GM12874 (cell line): ENCODE measurements around the gene HIRA.

Experiments
- TF ChIP-seq, protein P1 (sequence below): IDR thresholded peaks from 2 replicates; pipeline ENCODE4 v1.5.1; 2011; ENCODE audit warnings: low read depth, mild to moderate bottlenecking, control low read depth, low read length, moderate library complexity; ENCODE audit not compliant: insufficient read depth

HIRA gene

DNA sequence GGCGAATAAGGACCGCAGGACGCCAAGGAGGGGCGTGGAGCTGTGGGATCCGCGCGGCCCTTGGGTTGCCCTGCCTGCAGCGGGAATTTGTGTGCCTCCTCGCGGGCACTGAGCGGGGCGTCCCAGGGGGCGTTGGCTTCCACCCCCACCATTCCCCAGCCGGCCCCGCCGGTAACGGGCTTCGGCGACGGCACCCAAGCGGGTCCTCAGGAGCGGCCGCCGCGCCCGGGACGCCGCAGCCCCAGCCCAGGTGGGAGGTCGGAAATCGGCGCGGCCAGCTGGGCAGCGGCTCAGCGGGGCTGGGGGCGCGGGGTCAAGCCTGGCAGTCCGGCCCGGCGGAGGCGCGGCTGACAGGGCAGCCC is 140.3 kb downstream of the HIRA start:
- TF ChIP-seq, protein P1, sequence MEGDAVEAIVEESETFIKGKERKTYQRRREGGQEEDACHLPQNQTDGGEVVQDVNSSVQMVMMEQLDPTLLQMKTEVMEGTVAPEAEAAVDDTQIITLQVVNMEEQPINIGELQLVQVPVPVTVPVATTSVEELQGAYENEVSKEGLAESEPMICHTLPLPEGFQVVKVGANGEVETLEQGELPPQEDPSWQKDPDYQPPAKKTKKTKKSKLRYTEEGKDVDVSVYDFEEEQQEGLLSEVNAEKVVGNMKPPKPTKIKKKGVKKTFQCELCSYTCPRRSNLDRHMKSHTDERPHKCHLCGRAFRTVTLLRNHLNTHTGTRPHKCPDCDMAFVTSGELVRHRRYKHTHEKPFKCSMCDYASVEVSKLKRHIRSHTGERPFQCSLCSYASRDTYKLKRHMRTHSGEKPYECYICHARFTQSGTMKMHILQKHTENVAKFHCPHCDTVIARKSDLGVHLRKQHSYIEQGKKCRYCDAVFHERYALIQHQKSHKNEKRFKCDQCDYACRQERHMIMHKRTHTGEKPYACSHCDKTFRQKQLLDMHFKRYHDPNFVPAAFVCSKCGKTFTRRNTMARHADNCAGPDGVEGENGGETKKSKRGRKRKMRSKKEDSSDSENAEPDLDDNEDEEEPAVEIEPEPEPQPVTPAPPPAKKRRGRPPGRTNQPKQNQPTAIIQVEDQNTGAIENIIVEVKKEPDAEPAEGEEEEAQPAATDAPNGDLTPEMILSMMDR = no peak

DNA sequence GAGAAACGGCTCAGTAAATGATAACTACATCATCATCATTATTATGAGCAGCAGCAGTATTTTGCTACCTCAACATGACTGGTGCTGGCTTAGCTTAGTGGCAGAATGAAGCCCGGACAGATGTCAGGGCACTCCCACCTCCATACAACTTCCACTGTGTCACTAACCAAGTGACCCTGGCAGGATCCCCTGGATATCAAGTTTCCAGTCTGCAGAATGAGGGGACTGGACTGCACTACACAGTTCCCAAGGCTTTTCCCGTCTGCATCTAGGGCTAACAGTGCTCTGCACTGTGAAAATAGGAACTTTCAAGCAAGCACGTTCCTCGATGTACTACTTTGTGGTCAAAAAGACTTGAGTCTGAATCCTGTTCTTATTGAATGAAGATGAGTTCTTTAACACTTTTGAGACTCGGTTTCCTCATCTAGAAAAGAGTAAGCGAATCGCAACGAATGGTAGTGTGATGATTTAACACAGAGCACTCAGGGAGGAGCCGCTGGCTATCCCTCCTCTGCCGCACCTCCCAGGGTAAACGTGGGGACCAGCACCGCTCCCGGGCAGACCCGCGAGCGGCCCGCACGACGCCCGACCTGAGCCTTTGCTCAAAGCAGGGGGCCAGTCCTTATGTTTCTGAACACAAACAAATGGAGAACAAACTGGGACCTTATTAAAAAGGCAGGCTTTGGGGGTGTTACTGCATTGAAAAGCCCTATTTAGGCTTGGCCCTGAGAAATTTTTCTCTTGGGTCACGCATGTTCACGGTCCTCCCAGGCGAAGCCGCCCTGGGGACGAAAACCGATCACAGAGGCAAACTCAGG is 140.9 kb downstream of the HIRA start:
- TF ChIP-seq, protein P1 = no peak

DNA sequence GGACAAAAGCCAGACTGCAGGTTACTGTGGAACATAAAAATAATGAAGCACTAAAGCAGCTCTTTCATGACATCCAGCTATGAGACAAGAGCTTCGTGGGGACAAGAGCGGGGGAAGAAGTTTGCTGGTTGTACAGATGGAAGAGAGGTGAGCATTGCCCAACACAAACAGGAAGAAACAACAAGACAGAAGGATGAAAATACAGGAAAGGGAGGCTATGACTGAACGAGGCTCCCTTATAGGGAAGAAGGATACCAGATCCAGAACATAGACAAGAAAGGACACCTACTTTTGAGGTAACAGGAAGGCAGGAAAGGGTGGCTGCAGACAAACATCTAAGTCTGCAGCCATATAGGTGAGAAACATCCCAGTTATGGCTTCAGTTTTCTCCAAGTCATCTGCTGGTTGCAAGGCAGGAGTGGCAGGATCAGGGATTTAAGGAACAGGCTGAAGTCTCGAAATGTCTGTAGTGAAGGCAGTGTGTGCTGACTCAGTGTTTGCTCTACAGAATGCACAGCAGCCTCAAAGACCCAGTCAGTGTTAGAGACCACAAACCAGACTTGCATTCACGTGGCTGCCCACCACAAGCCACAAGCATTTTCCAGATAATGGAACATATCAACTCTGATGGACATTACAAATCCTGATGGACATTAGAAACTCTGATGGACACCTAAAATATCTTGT is 141.9 kb downstream of the HIRA start:
- TF ChIP-seq, protein P1 = no peak

DNA sequence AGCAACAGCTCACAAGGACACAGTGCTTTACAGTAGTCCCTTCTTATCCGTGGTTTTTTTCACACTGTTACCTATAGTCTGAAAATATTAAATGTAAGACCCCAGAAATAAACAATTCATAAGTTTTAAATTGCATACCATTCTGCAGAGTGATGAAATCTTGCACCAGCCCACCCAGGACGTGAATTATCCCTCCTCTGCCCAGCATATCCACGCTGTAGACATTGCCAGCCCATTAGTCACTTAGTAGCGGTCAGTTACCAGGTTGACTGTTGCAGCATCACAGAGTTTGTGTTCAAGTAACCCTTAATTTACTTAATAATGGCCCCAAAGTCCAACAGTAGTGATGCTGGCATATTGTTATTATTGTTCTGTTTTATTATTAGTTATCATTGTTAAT is 143.6 kb downstream of the HIRA start:
- TF ChIP-seq, protein P1 = no peak

DNA sequence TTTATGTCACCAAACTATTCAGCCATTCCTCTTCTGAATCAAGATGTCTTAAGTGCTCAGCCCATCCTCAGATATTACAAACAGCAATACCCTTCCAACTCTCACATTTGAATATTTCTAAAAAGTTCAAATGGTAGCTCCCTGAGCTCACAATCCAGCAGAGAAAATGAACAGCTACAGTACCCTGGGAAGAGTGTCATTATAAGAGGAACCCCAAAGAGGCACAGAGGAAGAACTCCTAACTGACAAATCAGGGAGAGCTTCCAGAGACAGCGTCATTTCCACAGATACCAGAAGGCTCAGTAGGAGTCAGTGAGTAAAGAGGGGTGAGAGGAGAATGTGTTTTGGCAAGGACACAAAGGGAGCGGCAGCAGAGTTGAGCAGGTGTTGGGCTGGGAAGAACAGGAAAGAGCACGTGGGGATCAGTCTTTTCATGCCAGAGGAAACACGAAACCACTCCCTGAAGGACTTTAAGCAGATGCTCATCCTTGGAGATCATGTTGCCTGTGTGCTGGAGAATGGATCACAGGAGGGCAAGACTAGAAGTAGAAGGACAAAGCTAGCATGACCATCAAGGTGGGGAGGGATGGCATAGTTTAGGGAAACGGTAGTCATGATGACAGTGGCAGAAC is 144.3 kb downstream of the HIRA start:
- TF ChIP-seq, protein P1 = no peak

DNA sequence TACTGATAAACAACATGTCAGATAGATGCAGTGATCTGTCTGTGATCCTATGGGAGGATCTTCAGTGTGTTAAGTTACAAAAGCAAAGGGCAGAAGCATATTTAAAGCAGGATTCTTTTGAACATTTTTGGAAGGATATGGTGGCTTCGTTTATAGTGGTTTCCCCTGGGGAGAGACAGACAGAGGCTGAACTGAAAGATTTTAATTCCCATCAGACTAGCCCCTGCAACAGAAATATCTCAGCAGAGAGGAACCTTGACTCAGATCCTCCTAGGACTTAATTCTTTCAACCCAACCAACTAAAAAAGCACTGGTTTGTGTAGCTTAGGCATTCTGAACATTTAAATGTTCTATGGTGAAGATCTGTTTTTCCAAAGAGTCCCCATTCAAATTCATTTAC is 145.7 kb downstream of the HIRA start:
- TF ChIP-seq, protein P1 = no peak
